Chondrocyte (in vitro differentiated cells): ENCODE data around the gene NID2. TPM values are rescaled to one million over a fixed set of nuclear protein-coding genes. Genes with fewer than 3 reads are reported as not detected.

Experiments used
- DNase-seq: peaks from one replicate; pipeline ENCODE4 v3.0.0; 2021; ENCODE audit warnings: mixed read lengths, low spot score
- H3K27ac Mint-ChIP-seq: one replicate; pipeline ENCODE4 v1.8.0; 2021; ENCODE audit warnings: mild to moderate bottlenecking, moderate library complexity, mixed read lengths; ENCODE audit not compliant: unreplicated experiment
- H3K27me3 Mint-ChIP-seq: 2 replicates; pipeline ENCODE4 v1.8.0; 2021; ENCODE audit warnings: low read depth, mixed read lengths
- H3K36me3 Mint-ChIP-seq: 2 replicates; pipeline ENCODE4 v1.8.0; 2021; ENCODE audit warnings: low read depth, mixed read lengths
- H3K4me1 Mint-ChIP-seq: 2 replicates; pipeline ENCODE4 v1.8.0; 2021; ENCODE audit warnings: low read depth, mild to moderate bottlenecking, mixed read lengths
- H3K4me3 Mint-ChIP-seq: one replicate; pipeline ENCODE4 v1.8.0; 2021; ENCODE audit warnings: mild to moderate bottlenecking, moderate library complexity, mixed read lengths; ENCODE audit not compliant: unreplicated experiment
- H3K9me3 Mint-ChIP-seq: 2 replicates; pipeline ENCODE4 v1.8.0; 2021; ENCODE audit warnings: low read depth, mixed read lengths
- total RNA-seq: library from RNA; stranded (reverse); gene quantifications from 3 replicates; pipeline ENCODE4 v1.2.1, GENCODE V29; 2021
- TF ChIP-seq, protein P1 (sequence below): fragments of 200-600 bp; sonication (generic); IDR thresholded peaks from 2 replicates; pipeline ENCODE4 v1.5.0; 2021; ENCODE audit warnings: antibody characterized with exemption, mild to moderate bottlenecking, moderate library complexity

The NID2 gene
- total RNA-seq, 1 donor from 2014 or later = 51.6 TPM

DNA sequence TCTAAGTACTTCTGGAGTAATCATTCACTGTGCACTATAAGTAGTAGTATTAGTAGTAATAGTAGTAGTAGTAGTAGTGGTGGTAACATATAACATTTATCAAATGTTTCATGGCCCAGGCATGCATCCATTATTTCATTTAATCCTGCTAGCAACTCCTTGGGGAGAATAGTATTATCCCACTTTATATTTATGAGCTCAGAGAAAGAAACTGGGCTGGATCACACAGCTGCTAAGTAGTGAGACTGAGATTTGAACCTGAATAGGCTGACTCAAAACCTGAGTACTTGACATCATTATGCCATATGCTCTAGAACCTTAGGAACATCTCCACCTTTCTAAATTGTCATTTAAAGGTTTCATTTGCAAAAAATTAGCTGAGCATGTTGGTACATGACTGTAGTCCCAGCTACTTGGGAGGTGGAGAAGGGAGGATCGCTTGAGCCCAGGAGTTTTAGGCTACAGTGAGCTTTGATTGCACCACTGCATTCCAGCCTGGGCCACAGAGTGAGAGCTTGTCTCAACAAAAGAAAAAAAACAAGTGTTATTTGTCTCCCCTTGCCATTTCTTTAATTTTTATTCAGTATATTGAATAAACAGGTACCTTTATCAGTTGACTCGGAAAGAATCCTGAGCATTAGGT lies 11.4 kb upstream of the NID2 start:
- Mint-ChIP-seq H3K36me3 (peaks cover 4% of the 10 kb centered on the region), H3K27me3 (no peaks in the 10 kb centered on the region), H3K9me3 (peaks cover 7% of the 10 kb centered on the region), H3K27ac (peak overlapping the region; percentile 96), H3K4me3 (no peak overlapping the region), H3K4me1 (peaks cover 62% of the 10 kb centered on the region)
- no peak for DNase-seq
- TF ChIP-seq, protein P1, sequence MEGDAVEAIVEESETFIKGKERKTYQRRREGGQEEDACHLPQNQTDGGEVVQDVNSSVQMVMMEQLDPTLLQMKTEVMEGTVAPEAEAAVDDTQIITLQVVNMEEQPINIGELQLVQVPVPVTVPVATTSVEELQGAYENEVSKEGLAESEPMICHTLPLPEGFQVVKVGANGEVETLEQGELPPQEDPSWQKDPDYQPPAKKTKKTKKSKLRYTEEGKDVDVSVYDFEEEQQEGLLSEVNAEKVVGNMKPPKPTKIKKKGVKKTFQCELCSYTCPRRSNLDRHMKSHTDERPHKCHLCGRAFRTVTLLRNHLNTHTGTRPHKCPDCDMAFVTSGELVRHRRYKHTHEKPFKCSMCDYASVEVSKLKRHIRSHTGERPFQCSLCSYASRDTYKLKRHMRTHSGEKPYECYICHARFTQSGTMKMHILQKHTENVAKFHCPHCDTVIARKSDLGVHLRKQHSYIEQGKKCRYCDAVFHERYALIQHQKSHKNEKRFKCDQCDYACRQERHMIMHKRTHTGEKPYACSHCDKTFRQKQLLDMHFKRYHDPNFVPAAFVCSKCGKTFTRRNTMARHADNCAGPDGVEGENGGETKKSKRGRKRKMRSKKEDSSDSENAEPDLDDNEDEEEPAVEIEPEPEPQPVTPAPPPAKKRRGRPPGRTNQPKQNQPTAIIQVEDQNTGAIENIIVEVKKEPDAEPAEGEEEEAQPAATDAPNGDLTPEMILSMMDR = no peak

DNA sequence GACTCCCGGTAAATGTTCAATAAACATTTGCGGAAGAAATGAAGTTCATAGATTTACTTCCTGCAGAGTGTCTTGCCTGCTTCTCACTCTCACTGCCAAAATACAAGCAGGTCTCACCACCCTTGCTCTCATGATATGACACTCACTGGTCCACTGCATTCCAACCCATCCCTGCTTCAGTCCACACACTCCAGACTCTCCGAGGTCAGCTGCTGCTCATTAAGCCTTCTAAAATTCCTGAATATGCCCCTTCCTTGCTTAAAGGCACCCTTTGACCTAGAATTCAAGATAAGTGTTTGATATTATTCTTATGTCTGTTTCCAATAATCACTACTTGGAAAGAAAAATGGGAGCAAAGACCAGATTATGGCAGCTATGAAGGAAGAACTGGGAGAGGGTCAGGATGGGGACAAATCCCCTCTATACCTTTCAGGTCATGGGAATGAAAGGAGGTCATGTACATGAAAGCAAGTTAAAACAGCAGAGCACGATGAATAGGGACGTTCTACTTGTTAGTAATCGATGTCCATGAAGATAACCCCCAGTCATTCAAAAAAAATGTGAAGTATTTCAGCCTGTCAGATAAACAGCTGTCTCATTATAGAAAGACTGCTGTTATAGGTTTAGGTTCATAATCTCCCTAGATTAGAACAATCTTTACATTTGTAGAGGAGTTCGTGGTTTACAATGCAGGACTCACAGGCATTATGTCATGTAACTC lies 10.5 kb upstream of the NID2 start:
- TF ChIP-seq, protein P1 = no peak
- Mint-ChIP-seq H3K4me3 (no peak overlapping the region), H3K36me3 (peaks cover 2% of the 10 kb centered on the region), H3K27ac (peak overlapping the region; percentile 96), H3K27me3 (no peaks in the 10 kb centered on the region), H3K9me3 (peaks cover 4% of the 10 kb centered on the region), H3K4me1 (peaks cover 71% of the 10 kb centered on the region)
- DNase-seq = no peak

DNA sequence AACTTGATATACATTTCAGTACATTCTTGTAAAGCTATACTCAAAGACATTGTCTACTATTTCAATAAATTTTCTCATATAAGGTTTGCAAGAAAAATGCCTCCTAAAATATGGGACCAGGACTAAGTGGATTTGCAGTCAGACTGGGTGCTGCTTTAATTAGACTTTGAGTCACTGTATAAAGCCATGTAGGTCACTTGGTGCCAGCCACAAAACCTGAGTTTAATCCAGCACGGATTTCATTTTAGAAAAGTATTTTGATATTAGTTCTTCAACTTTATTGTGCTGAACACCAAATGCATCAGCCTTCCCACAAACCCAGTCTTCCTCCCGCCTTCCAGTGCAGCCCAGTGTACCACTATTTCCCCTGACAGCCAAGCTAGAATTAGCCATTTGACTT lies 9.9 kb upstream of the NID2 start:
- Mint-ChIP-seq H3K27me3 (no peaks in the 10 kb centered on the region), H3K4me1 (peaks cover 78% of the 10 kb centered on the region), H3K9me3 (no peaks in the 10 kb centered on the region), H3K36me3 (no peaks in the 10 kb centered on the region), H3K4me3 (no peak overlapping the region), H3K27ac (peak overlapping the region; percentile 75)
- DNase-seq = no peak
- TF ChIP-seq, protein P1 = no peak

DNA sequence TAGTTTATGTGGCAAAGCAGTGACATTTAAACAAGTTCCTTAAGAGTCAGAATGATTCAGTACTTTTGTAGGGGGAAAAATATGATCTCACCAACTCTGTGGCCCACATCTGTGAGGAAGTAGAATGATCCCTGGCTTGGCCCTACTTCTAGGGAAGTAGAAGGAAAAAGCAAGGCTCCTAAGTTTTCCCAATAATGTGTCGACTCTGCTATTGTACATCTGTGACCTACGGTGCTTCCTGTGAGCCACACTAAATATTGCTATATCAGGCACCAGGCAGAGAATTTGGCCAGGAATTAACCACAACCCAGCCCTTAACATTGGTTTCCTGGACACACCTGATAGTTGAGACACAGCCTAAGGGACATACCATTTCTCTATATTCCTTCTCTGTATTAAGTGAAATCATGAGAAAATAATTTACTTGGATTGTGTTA lies 9.3 kb upstream of the NID2 start:
- Mint-ChIP-seq H3K27ac (peak overlapping the region; percentile 82), H3K36me3 (no peaks in the 10 kb centered on the region), H3K4me3 (no peak overlapping the region), H3K4me1 (peaks cover 84% of the 10 kb centered on the region), H3K9me3 (no peaks in the 10 kb centered on the region), H3K27me3 (no peaks in the 10 kb centered on the region)
- TF ChIP-seq, protein P1 = no peak
- DNase-seq = no peak

DNA sequence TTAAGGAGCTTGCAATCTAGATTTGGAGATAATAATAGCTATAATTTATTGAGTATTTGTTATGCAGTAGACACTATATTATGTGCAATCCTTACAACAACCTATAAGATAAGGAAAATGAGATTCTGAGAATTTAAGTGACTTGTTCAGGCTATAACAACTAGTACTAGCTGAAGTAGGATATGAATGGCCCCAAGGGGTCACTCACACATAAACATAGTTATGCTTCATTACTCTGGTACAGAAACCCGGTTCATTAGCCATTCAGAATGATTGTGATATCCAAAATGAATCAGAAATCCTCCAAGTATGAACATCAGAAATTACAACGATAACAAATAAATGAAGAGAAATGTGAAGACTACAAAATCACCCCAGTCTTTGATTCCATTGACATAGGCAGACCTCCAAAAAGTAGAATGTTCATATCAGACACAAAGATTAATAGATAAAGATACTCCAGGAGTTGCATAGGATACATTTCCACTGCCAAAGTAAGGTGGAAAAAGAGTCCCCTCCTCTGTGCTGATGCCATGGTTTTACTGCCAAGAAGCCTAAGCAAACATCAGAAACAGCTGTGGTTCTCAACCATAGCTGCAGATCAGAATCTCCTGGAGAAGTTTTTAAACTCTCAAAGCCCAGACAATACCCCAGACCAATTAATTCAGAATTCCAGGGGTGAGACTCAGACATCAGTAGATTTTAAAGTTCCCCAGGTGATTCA lies 8.6 kb upstream of the NID2 start:
- Mint-ChIP-seq H3K4me1 (peaks cover 91% of the 10 kb centered on the region), H3K27ac (peak overlapping the region; percentile 82), H3K9me3 (no peaks in the 10 kb centered on the region), H3K4me3 (no peak overlapping the region), H3K36me3 (no peaks in the 10 kb centered on the region), H3K27me3 (no peaks in the 10 kb centered on the region)
- no peak for DNase-seq
- TF ChIP-seq, protein P1 = peak; percentile 28
